GM21367 (cell line): ENCODE data around the gene BBS7.
A peak's percentile ranks its signal among the peaks of the same experiment; 100 is the strongest.

Experiments used
- ATAC-seq: cut with Tn5 transposase; IDR thresholded peaks from one replicate; pipeline ENCODE4 v1.9.1; 2021; ENCODE audit not compliant: unreplicated experiment

The BBS7 gene

DNA sequence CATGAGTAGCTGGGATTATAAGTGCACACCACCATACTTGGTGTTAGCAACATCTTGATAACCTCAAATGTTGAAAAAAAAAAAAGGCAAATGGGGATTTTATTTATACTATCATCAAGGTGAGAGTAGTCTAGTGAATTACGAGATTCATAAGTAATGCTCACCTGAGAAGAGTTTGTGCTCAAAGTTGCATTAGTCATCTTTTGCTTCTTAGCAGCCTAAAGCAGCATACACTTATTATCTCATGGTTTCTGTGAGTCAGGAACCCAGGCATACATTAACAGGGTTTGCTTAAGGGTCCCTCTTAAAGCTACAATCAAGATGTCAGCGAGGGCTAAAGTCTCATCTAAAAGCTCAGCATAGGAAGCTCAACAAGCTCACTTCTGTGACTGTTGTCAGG, 77.3 kb downstream of the BBS7 start:
- ATAC-seq, result no peak

DNA sequence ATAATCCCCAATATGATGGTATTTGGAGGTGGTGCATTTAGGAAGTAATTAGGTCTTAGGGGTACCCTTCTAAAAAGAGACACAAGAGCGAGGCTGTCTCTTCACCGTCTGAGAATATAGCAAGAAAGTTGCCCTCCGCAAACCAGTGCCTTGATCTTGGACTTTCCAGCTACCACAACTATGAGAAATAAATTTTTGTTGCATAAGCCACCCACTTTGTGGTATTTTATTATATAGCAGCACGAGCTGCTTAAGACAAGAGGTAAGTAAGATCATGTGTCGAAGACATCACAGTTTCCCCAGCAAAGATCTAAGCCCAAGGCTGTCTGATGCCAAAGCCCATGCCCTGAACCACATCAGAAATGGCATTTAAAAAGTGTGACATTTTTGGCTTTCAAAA, 78.8 kb downstream of the BBS7 start:
- ATAC-seq, result no peak

DNA sequence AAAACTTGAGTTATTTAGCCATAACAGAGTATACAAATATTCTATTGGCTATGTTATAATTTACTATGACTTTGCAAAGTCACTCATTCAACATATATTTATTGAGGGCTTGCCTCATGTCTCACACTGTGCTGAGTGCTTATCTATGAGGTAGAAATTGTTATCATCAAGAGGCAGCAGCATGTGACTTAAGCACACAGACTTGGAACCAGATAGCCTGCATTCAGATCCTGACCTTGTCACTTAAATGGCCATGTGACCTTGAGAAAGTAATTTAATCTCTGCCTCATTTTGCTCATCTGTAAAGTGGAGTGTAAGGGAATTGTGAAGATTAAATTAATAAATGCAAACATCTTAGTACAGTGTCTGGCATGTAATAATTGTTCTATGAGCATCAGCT, 79.3 kb downstream of the BBS7 start:
- no peak for ATAC-seq

GRCh38 chr4:121789960-121790829, 80.1 kb downstream of the BBS7 start:
- no peak for ATAC-seq

DNA sequence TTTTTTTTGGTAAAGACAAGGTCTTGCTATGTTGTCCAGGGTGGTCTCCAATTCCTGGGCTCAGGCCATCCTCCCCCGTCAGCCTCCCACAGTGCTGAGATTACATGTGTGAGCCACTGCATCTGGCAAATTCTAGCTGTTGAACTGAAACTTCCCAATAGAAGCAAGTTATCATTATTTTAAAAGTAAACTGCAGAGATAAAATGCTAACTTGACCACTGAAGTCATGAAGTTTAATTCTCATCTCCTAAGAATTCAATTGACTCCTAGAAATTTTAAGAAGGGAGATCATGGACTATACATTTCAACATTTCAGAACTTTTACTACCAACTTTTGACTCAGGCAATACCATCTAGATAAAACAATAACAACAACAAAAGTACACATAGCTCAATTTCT, 80.8 kb downstream of the BBS7 start:
- no peak for ATAC-seq

DNA sequence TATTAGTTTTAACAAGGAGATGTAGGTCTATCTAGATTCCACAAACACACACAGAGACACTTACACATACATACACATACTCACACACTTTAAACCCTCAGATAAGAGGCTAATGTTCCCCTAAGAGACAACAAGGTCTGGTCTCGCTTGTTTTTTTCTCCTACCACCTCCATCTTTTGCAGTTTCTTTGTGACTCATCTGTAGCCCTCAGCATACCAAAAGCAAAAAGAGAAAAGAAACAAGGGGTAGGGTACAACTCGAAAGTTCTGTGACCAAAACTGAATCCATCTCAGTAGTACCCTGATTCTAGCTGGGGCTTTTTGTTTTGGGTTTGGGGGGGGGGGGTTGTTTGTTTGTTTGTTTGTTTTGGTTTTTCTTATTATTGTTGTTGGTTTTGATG, 81.4 kb downstream of the BBS7 start:
- peak; percentile 94 for ATAC-seq

GRCh38 chr4:121786221-121786620, 84.1 kb downstream of the BBS7 start:
- ATAC-seq, result no peak

GRCh38 chr4:121785479-121785878, 84.8 kb downstream of the BBS7 start:
- ATAC-seq, result no peak

DNA sequence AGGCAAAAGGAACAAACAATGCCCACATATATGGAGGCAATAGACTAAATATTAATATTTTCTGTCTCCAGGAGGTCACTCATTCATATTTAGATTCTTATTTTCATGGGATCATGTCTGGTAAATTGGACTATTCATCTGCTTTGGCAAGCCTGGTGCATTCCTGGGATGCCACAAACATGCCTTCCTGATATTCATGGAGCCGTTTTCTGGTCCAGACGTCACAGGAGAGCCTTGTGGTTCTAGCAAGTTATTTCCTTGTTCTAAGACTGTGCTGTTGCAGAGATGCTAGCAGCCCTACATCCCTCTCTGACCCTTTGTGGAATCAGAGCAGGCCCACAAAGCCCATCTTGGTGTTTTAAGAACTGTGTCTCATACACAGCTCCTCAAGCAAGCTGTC, 85.3 kb downstream of the BBS7 start:
- no peak for ATAC-seq

DNA sequence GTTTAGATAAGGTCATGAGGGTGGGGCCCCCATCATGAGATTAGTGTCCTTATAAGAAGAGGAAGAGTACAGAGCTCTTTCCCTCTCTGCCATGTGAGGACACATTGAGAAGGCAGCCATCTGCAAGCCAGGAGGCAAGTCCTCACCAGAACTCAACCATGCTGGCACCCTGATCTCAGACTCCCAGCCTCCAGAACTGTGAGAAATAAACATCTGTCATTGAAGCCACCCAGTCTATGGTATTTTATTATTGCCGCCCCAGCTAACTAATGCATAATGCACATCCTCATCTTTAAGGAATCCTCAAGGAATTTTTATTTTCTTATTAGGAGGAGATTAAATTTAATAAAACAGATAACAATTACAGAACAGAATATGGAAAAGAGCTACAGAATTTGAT, 85.9 kb downstream of the BBS7 start:
- ATAC-seq, result no peak

- no peak for ATAC-seq
Measured at GRCh38 chr4:121783210-121783609, 87.1 kb downstream of the BBS7 start.

GRCh38 chr4:121778991-121779628, 91.2 kb downstream of the BBS7 start:
- ATAC-seq, result no peak

DNA sequence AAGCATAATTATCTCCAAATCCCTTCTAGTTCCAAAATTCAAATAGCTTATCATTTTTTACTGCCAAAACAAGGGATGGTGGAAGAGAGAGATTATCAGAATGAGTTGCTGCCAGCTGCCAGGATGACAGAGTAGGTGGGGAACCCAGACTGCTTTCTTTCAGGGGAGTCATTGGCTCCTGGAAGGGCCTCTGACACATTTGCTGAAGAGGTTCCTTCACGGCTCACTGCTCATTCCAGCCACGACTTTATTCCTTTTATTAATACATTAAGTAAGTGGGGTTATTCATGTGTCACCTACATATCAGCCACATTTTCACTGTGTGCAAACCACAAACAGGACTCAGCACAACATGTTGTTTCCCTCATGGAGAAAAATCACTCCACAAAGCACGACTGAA, 92.6 kb downstream of the BBS7 start:
- ATAC-seq, result no peak

DNA sequence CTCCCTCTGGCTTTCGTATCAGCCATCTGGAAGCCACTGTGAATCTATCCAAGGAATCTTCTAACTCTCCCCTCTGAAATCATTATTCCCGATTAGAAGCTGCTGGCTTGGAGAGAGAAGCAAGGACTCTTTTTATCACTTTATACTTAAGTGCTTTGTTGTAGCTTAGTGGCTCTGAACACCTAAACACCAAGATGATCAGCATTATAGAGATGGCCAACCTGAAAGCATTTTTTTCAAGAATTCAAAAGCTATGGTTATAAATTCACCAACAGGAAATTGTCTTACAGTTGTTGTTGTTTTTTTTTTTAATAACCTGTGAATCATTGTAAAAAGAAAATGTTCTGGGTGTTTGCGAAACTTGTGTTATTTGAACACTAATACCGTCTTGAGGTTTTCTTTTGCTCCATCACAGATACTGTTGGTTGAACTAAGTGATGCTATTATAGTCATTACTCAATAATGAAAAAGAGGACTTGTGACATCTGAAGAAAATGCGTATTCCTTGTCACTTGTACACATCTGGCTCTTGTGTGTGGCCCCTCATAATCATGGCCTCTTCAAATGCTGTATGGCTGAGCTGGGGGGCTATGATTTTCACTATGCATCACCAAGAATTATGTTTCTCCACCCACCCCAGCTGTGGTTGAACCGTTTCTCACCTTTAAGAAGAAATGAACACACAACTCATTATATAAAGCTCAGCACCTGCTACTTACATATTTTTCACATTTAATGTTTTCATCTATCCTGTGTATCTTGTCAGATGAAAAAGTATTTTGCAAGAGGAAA, 93.5 kb downstream of the BBS7 start:
- ATAC-seq, result no peak
